ENCODE results near the gene SBK3. TPM values are rescaled to one million over a fixed set of nuclear protein-coding genes. Genes with fewer than 3 reads are reported as not detected.

Gene SBK3
- total RNA-seq, 4 donors from 2014 or later, result not detected

DNA sequence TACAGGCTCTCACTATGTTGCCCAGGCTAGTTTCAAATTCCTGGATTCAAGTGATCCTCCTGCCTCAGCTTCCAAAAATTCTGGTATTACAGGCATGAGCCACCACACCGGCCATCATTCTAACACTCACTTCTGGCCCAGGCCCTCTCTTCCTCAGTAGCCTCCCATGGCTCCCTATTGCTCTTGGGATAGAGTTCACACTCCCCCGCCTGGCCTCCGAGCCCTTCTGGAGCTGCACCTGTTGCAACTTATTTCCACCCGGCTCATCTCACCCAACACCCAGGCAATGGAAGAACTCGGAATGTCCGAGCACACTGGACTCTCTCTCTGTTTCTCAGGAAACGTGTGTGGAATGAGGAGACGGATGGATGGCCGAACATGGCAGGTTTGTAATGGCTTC, 9.0 kb upstream of the SBK3 start:
- H3K9me3 ChIP-seq, result no peaks in the 10 kb centered on the region
- H3K4me3 ChIP-seq, result no peak overlapping the region
- in situ Hi-C loops (cut with MboI; ENCODE audit: low pct_ligation_motif_present in 1 of 4, low pct_unique_long_range_greater_than_20kb in 1 of 4, low sequenced_read_pairs in 3 of 4) (no loop called here), intact Hi-C loops (cut with DNase I; ENCODE audit: low total_unique reads) (no loop called here)
- H3K27ac ChIP-seq, result no peak overlapping the region
- no peaks in the 10 kb centered on the region for H3K27me3 ChIP-seq
- H3K36me3 ChIP-seq, result no peaks in the 10 kb centered on the region
- TF ChIP-seq POLR2A (IDR thresholded peaks at IDR 0.05), result no peak
- TF ChIP-seq EP300 (IDR thresholded peaks at IDR 0.05; ENCODE audit: low read depth), result no peak
- TF ChIP-seq POLR2AphosphoS5 (IDR thresholded peaks at IDR 0.05), result no peak
- TF ChIP-seq, protein P1, sequence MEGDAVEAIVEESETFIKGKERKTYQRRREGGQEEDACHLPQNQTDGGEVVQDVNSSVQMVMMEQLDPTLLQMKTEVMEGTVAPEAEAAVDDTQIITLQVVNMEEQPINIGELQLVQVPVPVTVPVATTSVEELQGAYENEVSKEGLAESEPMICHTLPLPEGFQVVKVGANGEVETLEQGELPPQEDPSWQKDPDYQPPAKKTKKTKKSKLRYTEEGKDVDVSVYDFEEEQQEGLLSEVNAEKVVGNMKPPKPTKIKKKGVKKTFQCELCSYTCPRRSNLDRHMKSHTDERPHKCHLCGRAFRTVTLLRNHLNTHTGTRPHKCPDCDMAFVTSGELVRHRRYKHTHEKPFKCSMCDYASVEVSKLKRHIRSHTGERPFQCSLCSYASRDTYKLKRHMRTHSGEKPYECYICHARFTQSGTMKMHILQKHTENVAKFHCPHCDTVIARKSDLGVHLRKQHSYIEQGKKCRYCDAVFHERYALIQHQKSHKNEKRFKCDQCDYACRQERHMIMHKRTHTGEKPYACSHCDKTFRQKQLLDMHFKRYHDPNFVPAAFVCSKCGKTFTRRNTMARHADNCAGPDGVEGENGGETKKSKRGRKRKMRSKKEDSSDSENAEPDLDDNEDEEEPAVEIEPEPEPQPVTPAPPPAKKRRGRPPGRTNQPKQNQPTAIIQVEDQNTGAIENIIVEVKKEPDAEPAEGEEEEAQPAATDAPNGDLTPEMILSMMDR (IDR thresholded peaks at IDR 0.05), result no peak
- peaks cover 0 to 10% (median 4%) of the 10 kb centered on the region in 4 donors for H3K4me1 ChIP-seq
- no peak for DNase-seq
- WGBS, 2 donors (ENCODE audit: low coverage in 1 of 2), result 88% methylated on average over 9 of the region's 9 CpGs; no CpG with 5 or more reads in 1 of the 2 donors

DNA sequence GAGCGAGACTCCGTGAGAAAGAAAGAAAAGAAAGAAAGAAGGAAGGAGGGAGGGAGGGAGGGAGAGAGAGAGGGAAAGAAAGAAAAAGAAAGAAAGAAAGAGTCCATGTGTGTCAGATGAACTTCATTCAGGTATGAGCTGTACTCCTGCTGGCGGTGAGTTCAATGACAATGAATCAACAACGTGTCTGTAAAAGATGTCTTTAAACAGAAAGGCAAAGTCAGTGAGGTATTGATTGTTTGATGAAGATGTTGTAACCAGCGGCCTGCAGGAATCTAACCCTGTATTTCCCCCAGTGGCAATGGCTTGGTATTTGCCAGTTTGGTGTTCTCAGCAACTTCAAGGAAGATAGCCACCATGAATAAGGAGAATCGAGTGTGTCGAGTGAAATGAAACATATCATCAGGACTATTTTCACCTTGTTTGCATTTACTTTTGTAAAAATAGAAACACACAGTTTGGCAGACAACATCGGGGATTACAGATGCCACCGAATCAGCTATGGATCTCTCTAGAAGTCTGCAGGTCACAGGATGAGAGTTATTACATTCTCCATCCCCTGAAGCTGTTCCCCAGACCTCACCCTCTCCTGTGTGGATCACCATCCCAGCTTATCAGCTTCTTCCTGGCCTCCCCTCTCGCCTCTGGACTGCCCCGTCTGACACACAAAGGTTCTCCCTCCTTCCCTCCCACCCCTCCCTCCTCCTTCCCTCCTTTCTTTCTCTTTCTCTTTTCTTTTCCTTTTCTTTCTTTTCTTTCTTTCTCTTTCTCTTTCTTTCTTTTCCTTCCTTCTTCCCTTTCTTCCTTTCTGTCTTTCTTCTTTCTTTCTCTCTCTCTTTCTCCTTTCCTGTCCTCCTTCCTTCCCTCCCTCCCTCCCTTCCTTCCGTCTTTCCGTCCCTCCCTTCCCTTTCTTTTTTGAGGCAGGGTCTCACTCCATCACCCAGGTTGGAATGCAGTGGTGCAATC, 8.2 kb upstream of the SBK3 start:
- DNase-seq, result no peak
- in situ Hi-C loops (cut with MboI; ENCODE audit: low pct_ligation_motif_present in 1 of 4, low pct_unique_long_range_greater_than_20kb in 1 of 4, low sequenced_read_pairs in 3 of 4), result no loop called here
- Histone ChIP-seq H3K4me3 (no peak overlapping the region), H3K36me3 (no peaks in the 10 kb centered on the region), H3K27ac (no peak overlapping the region), H3K4me1 (peaks cover 0 to 10% (median 4%) of the 10 kb centered on the region in 4 donors), H3K27me3 (peaks cover 5% of the 10 kb centered on the region), H3K9me3 (no peaks in the 10 kb centered on the region)
- WGBS, 2 donors (ENCODE audit: low coverage in 1 of 2), result 66 to 70% methylated on average over 9 to 13 of the region's 13 CpGs
- TF ChIP-seq POLR2AphosphoS5 (IDR thresholded peaks at IDR 0.05) (no peak), POLR2A (IDR thresholded peaks at IDR 0.05) (no peak), EP300 (IDR thresholded peaks at IDR 0.05; ENCODE audit: low read depth) (no peak)
- TF ChIP-seq, protein P1 (IDR thresholded peaks at IDR 0.05), result no peak
- intact Hi-C loops (cut with DNase I; ENCODE audit: low total_unique reads), result no loop called here

DNA sequence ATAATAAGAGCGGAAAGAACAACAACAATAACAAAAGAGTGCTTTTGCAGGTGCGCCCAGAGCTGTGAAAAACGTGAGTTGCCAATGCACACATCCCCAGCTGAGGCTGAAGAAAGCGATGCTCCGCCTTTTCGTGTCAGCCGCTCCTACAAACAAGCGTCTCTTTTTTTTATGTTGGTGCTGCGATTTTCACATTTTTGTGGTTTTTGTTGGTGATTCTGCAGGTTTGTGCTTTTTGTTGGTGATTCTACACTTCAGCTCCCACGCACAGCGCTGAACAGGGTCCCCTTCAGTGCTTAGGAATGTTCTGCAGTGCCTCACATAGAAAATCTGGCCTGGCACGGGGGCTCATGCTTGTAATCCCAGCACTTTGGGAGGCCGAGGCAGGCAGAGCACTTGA, 7.3 kb upstream of the SBK3 start:
- no peaks in the 10 kb centered on the region for H3K9me3 ChIP-seq
- in situ Hi-C loops (cut with MboI; ENCODE audit: low pct_ligation_motif_present in 1 of 4, low pct_unique_long_range_greater_than_20kb in 1 of 4, low sequenced_read_pairs in 3 of 4) (no loop called here), intact Hi-C loops (cut with DNase I; ENCODE audit: low total_unique reads) (no loop called here)
- H3K4me3 ChIP-seq, result no peak overlapping the region
- H3K27me3 ChIP-seq, result peaks cover 7% of the 10 kb centered on the region
- H3K4me1 ChIP-seq, result peaks cover 0 to 10% (median 4%) of the 10 kb centered on the region in 4 donors
- WGBS, 2 donors (ENCODE audit: low coverage in 1 of 2), result 57 to 69% methylated on average over 11 to 13 of the region's 13 CpGs
- H3K36me3 ChIP-seq, result no peaks in the 10 kb centered on the region
- DNase-seq, result no peak
- H3K27ac ChIP-seq, result no peak overlapping the region
- TF ChIP-seq, protein P1 (IDR thresholded peaks at IDR 0.05), result no peak
- TF ChIP-seq EP300 (IDR thresholded peaks at IDR 0.05; ENCODE audit: low read depth), result no peak
- no peak for TF ChIP-seq POLR2A (IDR thresholded peaks at IDR 0.05)
- TF ChIP-seq POLR2AphosphoS5 (IDR thresholded peaks at IDR 0.05), result no peak

DNA sequence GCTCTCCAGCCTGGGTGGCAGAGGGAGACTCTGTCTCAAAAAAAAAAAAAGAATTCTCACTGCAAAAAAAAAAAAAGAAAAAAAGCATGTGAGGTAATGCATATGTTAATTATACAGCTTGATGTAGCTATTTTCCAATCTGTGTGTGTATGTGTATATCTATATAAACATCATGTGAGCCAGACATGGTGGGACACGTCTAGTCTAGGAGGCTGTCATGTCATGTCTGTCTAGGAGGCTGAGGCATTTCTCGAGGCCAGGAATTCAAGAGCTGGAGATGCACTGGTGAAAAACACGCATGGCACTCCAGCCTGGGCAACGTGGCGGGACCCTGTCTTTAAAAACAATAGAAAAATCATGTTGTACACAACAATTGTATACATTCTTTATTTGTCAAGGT, 6.9 kb upstream of the SBK3 start:
- Histone ChIP-seq H3K27me3 (peaks cover 12% of the 10 kb centered on the region), H3K36me3 (no peaks in the 10 kb centered on the region), H3K4me3 (no peak overlapping the region), H3K4me1 (peaks cover 0 to 10% (median 4%) of the 10 kb centered on the region in 4 donors), H3K9me3 (no peaks in the 10 kb centered on the region), H3K27ac (no peak overlapping the region)
- TF ChIP-seq POLR2AphosphoS5 (IDR thresholded peaks at IDR 0.05) (no peak), POLR2A (IDR thresholded peaks at IDR 0.05) (no peak), EP300 (IDR thresholded peaks at IDR 0.05; ENCODE audit: low read depth) (no peak)
- TF ChIP-seq, protein P1 (IDR thresholded peaks at IDR 0.05), result no peak
- in situ Hi-C loops (cut with MboI; ENCODE audit: low pct_ligation_motif_present in 1 of 4, low pct_unique_long_range_greater_than_20kb in 1 of 4, low sequenced_read_pairs in 3 of 4), result no loop called here
- WGBS, 2 donors (ENCODE audit: low coverage in 1 of 2), result 67 to 90% methylated on average over 5 of the region's 5 CpGs
- intact Hi-C loops (cut with DNase I; ENCODE audit: low total_unique reads), result no loop called here
- no peak for DNase-seq

Data from transverse colon (tissue), 4 donors.